Hepatocyte (in vitro differentiated cells): ENCODE data around the gene SETBP1. TPM values are rescaled to one million over a fixed set of nuclear protein-coding genes. Genes with fewer than 3 reads are reported as not detected.

Source experiments
- DNase-seq: peaks from one replicate; pipeline ENCODE4 v3.0.0-alpha.2; 2016; ENCODE audit warnings: low spot score
- H2AFZ ChIP-seq: fragments of 200-600 bp; sonication (generic); 2 replicates; pipeline ENCODE4 v1.6.0; 2016; ENCODE audit warnings: antibody characterized with exemption, mild to moderate bottlenecking
- H3K27ac ChIP-seq: fragments of 200-600 bp; sonication (generic); 2 replicates; pipeline ENCODE4 v1.5.1; 2016; ENCODE audit warnings: mild to moderate bottlenecking
- H3K27me3 ChIP-seq: fragments of 200-600 bp; sonication (generic); 2 replicates; pipeline ENCODE4 v1.6.1; 2016
- H3K36me3 ChIP-seq: fragments of 200-600 bp; sonication (generic); replicated peaks from 2 replicates; pipeline ENCODE4 v1.5.1; 2016; ENCODE audit warnings: low read depth; ENCODE audit not compliant: insufficient read depth
- H3K4me1 ChIP-seq: fragments of 200-600 bp; sonication (generic); 2 replicates; pipeline ENCODE4 v1.5.1; 2016; ENCODE audit warnings: mild to moderate bottlenecking, moderate library complexity; ENCODE audit not compliant: insufficient read depth
- H3K4me2 ChIP-seq: fragments of 200-600 bp; sonication (generic); 2 replicates; pipeline ENCODE4 v1.6.0; 2016
- H3K4me3 ChIP-seq: fragments of 200-600 bp; sonication (generic); 2 replicates; pipeline ENCODE4 v1.5.1; 2016; ENCODE audit warnings: mild to moderate bottlenecking
- H3K79me2 ChIP-seq: fragments of 200-600 bp; sonication (generic); 2 replicates; pipeline ENCODE4 v1.6.0; 2017; ENCODE audit warnings: mild to moderate bottlenecking
- H3K9me2 ChIP-seq: fragments of 200-600 bp; sonication (generic); replicated peaks from 2 replicates; pipeline ENCODE4 v1.6.0; 2017; ENCODE audit warnings: mild to moderate bottlenecking; ENCODE audit not compliant: insufficient read depth
- H3K9me3 ChIP-seq: fragments of 200-600 bp; sonication (generic); 2 replicates; pipeline ENCODE4 v1.5.1; 2016; ENCODE audit warnings: low read depth, mild to moderate bottlenecking
- H4K20me1 ChIP-seq: fragments of 200-600 bp; sonication (generic); 2 replicates; pipeline ENCODE4 v1.6.0; 2016; ENCODE audit warnings: mild to moderate bottlenecking; ENCODE audit not compliant: insufficient read depth, poor library complexity, severe bottlenecking
- CTCF ChIP-seq: fragments of 200-600 bp; sonication (generic); IDR thresholded peaks from 2 replicates; pipeline ENCODE4 v1.5.1; 2016; ENCODE audit warnings: antibody characterized with exemption, mild to moderate bottlenecking; ENCODE audit not compliant: poor library complexity
- EZH2 ChIP-seq: fragments of 200-600 bp; sonication (generic); IDR thresholded peaks from 2 replicates; pipeline ENCODE4 v1.6.1; 2016; ENCODE audit warnings: antibody characterized with exemption, mild to moderate bottlenecking, borderline replicate concordance
- EZH2phosphoT487 ChIP-seq: fragments of 200-600 bp; sonication (generic); IDR thresholded peaks from one replicate; pipeline ENCODE4 v1.6.1; 2018; ENCODE audit warnings: antibody characterized with exemption, mild to moderate bottlenecking, low read depth, moderate library complexity; ENCODE audit not compliant: unreplicated experiment, severe bottlenecking
- WGBS: methylation state at CpG from one replicate; pipeline ENCODE4 v1.1.6; 2016; ENCODE audit warnings: low lambda C conversion rate; ENCODE audit errors: missing lambda C conversion rate; 5-methylcytosine and 5-hydroxymethylcytosine counted together
- polyA plus RNA-seq: library from polyadenylated mRNA; unstranded; fragments of >200 nt; fragmentation: Nextera tagmentation; extraction: Ambion mirVana; gene quantifications from 2 replicates; pipeline ENCODE4 v1.2.1, GENCODE V29; 2016
- total RNA-seq: library from RNA; depleted of rRNA; stranded (reverse); fragments of >200 nt; gene quantifications from 2 replicates; pipeline ENCODE4 v1.2.3, GENCODE V29; 2014

The SETBP1 gene
- total and polyA plus RNA-seq, 2 experiments from 2014 or later, result 10.3 to 21.1 TPM

- no peaks in the 10 kb centered on the region for H3K27me3 ChIP-seq
Observed at GRCh38 chr18:44821924-44822323, 141.2 kb downstream of the SETBP1 start.

GRCh38 chr18:44823286-44823685, 142.6 kb downstream of the SETBP1 start:
- no peaks in the 10 kb centered on the region for H3K9me2 ChIP-seq
- no peak overlapping the region for H2AFZ ChIP-seq
- WGBS, result 79% methylated on average over 3 of the region's 3 CpGs
- TF ChIP-seq CTCF, result no peak
- TF ChIP-seq EZH2phosphoT487, result no peak
- no peak for TF ChIP-seq EZH2
- no peak overlapping the region for H3K27ac ChIP-seq
- H3K4me3 ChIP-seq, result no peak overlapping the region
- H3K4me2 ChIP-seq, result no peak overlapping the region
- no peaks in the 10 kb centered on the region for H3K27me3 ChIP-seq
- H3K79me2 ChIP-seq, result peaks cover 28% of the 10 kb centered on the region
- no peaks in the 10 kb centered on the region for H4K20me1 ChIP-seq
- no peak for DNase-seq
- no peaks in the 10 kb centered on the region for H3K9me3 ChIP-seq
- peaks cover 20% of the 10 kb centered on the region for H3K4me1 ChIP-seq
- H3K36me3 ChIP-seq, result no peaks in the 10 kb centered on the region

More at GRCh38 chr18:44821924-44822323, 141.2 kb downstream of the SETBP1 start:
- Histone ChIP-seq H3K4me2 (peak overlapping the region; percentile 10), H3K4me1 (peaks cover 20% of the 10 kb centered on the region), H4K20me1 (no peaks in the 10 kb centered on the region), H3K9me3 (no peaks in the 10 kb centered on the region), H3K9me2 (no peaks in the 10 kb centered on the region), H3K36me3 (no peaks in the 10 kb centered on the region), H3K79me2 (peaks cover 20% of the 10 kb centered on the region), H2AFZ (no peak overlapping the region), H3K4me3 (no peak overlapping the region), H3K27ac (peak overlapping the region; percentile 63)
- no peak for DNase-seq
- TF ChIP-seq EZH2phosphoT487, result no peak
- no peak for TF ChIP-seq EZH2
- no peak for TF ChIP-seq CTCF
- WGBS, result 57% methylated on average over 1 of the region's 1 CpG

GRCh38 chr18:44823782-44824181, 143.1 kb downstream of the SETBP1 start:
- Histone ChIP-seq H3K36me3 (no peaks in the 10 kb centered on the region), H3K4me3 (no peak overlapping the region), H3K79me2 (peaks cover 32% of the 10 kb centered on the region), H3K4me1 (peaks cover 20% of the 10 kb centered on the region), H3K27me3 (no peaks in the 10 kb centered on the region), H2AFZ (no peak overlapping the region), H3K27ac (no peak overlapping the region), H3K9me3 (no peaks in the 10 kb centered on the region), H4K20me1 (no peaks in the 10 kb centered on the region), H3K4me2 (no peak overlapping the region), H3K9me2 (no peaks in the 10 kb centered on the region)
- no peak for DNase-seq
- no peak for TF ChIP-seq CTCF
- no peak for TF ChIP-seq EZH2phosphoT487
- no peak for TF ChIP-seq EZH2

- Histone ChIP-seq H3K4me3 (no peak overlapping the region), H3K27me3 (no peaks in the 10 kb centered on the region), H4K20me1 (no peaks in the 10 kb centered on the region), H3K9me3 (no peaks in the 10 kb centered on the region), H3K9me2 (no peaks in the 10 kb centered on the region), H3K4me2 (no peak overlapping the region), H3K36me3 (no peaks in the 10 kb centered on the region), H3K79me2 (peaks cover 38% of the 10 kb centered on the region), H3K4me1 (peaks cover 26% of the 10 kb centered on the region), H3K27ac (no peak overlapping the region), H2AFZ (no peak overlapping the region)
- WGBS, result 58% methylated on average over 2 of the region's 2 CpGs
- TF ChIP-seq CTCF (no peak), EZH2phosphoT487 (no peak), EZH2 (no peak)
- no peak for DNase-seq
Observed at GRCh38 chr18:44824884-44825283, 144.2 kb downstream of the SETBP1 start.
